GM12873 (cell line): ENCODE data around the gene TXLNA.

Source experiments
- TF ChIP-seq, protein P1 (sequence below): IDR thresholded peaks from 2 replicates; pipeline ENCODE4 v1.5.1; 2012; ENCODE audit warnings: low read depth, mild to moderate bottlenecking, moderate library complexity, low read length, control low read depth; ENCODE audit not compliant: insufficient read depth; ENCODE audit errors: missing control alignments

The TXLNA gene

GRCh38 chr1:32240140-32240951, 60.9 kb downstream of the TXLNA start:
- TF ChIP-seq, protein P1, sequence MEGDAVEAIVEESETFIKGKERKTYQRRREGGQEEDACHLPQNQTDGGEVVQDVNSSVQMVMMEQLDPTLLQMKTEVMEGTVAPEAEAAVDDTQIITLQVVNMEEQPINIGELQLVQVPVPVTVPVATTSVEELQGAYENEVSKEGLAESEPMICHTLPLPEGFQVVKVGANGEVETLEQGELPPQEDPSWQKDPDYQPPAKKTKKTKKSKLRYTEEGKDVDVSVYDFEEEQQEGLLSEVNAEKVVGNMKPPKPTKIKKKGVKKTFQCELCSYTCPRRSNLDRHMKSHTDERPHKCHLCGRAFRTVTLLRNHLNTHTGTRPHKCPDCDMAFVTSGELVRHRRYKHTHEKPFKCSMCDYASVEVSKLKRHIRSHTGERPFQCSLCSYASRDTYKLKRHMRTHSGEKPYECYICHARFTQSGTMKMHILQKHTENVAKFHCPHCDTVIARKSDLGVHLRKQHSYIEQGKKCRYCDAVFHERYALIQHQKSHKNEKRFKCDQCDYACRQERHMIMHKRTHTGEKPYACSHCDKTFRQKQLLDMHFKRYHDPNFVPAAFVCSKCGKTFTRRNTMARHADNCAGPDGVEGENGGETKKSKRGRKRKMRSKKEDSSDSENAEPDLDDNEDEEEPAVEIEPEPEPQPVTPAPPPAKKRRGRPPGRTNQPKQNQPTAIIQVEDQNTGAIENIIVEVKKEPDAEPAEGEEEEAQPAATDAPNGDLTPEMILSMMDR, result peak; percentile 4

DNA sequence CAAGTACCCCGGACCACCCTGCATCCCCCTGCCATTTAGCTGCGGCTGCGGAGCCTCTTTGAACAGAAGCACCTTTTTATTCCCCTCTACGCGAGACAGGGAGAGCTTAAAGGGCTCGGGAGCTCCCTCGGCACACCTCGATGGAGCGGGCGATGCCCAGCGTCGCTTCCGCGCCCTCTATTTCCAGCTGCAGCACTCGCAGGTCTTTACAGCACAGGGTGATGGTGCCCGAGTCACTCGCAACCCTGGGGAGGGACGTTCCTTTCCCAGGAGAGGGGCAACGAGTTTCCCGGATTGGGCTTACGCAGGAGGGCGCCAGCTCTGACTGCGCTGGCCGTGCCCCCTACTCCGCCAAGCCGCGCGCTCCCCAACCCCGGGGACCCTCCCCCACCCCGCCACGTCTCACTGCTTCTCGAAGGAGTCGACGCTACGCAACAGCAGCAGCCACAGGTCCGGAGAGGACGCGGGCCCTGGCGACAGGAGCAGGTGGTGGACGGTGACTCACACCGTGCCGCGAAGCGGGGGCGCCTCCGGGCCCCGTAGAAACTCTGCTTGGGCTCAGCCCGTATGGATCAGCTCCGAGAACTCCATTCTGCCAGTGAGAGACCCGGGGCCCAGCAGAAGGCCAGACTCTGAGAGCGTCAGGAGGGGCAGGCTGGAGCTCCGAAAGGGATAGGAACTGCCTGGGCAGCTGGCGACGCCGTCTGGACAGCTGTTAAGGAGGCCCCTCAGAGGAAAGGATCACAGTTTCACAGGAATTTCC, 61.7 kb downstream of the TXLNA start:
- TF ChIP-seq, protein P1, result no peak

DNA sequence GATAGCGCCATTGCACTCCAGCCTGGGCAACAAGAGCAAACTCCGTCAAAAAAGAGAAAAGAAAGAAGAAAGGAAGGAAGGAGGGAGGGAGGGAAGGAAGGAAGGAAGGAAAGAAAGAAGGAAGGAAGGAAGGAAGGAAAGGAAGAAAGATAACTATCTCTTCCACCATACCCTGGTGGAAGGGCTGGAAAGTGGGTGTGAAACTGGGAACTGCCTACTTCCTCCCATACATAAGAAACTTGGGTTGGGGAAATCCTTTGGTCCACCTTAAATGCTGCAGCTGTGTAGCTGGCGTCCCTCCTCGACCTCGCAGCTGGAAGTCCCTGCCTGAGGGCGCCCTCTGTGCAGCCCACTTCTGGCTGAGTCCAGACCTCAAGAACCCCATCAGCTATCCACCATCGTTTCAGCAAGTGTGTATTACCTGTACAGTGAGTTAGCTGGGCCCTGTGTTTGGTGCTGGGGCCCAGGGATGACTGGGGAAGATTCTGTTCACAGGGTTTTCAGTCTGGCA, 62.9 kb downstream of the TXLNA start:
- TF ChIP-seq, protein P1, result no peak

DNA sequence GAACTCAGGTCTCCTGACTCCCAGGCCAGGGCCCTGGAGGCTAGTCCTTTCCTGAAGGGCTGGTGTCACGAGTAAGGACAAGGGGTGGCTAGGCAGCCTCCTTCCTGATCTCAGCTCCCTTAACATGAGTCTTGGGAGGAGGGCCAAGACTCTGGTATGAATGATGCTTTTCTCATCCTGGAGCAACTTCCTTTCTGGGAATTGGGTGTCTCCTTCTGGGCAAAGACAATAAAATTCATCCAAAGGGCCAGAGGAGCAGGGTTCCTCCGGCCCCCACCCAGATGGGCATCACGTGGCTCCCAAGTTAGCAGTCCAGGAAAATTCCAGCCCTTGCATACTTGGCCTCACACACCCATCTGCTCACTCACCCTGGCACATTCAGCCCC, 67.4 kb downstream of the TXLNA start, which contains the start of gene FAM167B:
TSS of gene FAM167B (plus strand) at position 335 of the 386 bp plus-strand sequence. CDS start 200 bp downstream, outside the sequence.
- TF ChIP-seq, protein P1, result no peak

- TF ChIP-seq, protein P1, result no peak
Measured at GRCh38 chr1:32247452-32247851, 68.0 kb downstream of the TXLNA start.
